BE2C (cell line): Measurements from ENCODE around the gene GABARAP.

Experiments used
- DNase-seq: peaks from one replicate; pipeline ENCODE4 v3.0.0-alpha.2; 2020
- H3K27me3 ChIP-seq: fragments of 250-450 bp; sonication (Bioruptor Pico); 2 replicates; pipeline ENCODE4 v1.5.1; 2020; ENCODE audit warnings: mild to moderate bottlenecking
- H3K36me3 ChIP-seq: fragments of 250-450 bp; sonication (Bioruptor Pico); 2 replicates; pipeline ENCODE4 v1.5.1; 2020; ENCODE audit warnings: mild to moderate bottlenecking
- H3K4me1 ChIP-seq: fragments of 250-450 bp; sonication (Bioruptor Pico); 2 replicates; pipeline ENCODE4 v1.5.1; 2020
- H3K4me3 ChIP-seq: 2 replicates; pipeline ENCODE4 v1.5.1; 2011; ENCODE audit warnings: low read depth, low read length
- H3K9me3 ChIP-seq: fragments of 250-450 bp; sonication (Bioruptor Pico); 2 replicates; pipeline ENCODE4 v1.5.1; 2020
- CTCF ChIP-seq: IDR thresholded peaks from 2 replicates; pipeline ENCODE4 v1.5.1; 2012; ENCODE audit warnings: mild to moderate bottlenecking, low read depth, low read length

GABARAP gene

GRCh38 chr17:7222093-7222971 is 19.9 kb downstream of the GABARAP start:
- TF ChIP-seq CTCF, result no peak
- Histone ChIP-seq H3K27me3 (no peaks in the 10 kb centered on the region), H3K4me3 (no peak overlapping the region), H3K9me3 (no peaks in the 10 kb centered on the region), H3K36me3 (peaks cover 14% of the 10 kb centered on the region), H3K4me1 (no peaks in the 10 kb centered on the region)
- DNase-seq, result no peak

- no peak for TF ChIP-seq CTCF
- DNase-seq, result no peak
- Histone ChIP-seq H3K27me3 (no peaks in the 10 kb centered on the region), H3K36me3 (peaks cover 14% of the 10 kb centered on the region), H3K9me3 (no peaks in the 10 kb centered on the region), H3K4me1 (peaks cover under 1% of the 10 kb centered on the region; the same call in 1 of the 2 replicates), H3K4me3 (no peak overlapping the region)
Observed at GRCh38 chr17:7221278-7222092, 20.8 kb downstream of the GABARAP start.

- peak; percentile 67 for DNase-seq
- H3K9me3 ChIP-seq, result no peaks in the 10 kb centered on the region
- H3K4me1 ChIP-seq, result peaks cover 5% of the 10 kb centered on the region; the same call in 1 of the 2 replicates
- H3K27me3 ChIP-seq, result no peaks in the 10 kb centered on the region
- TF ChIP-seq CTCF, result peak; percentile 57
- H3K4me3 ChIP-seq, result peak overlapping the region; percentile 72
- H3K36me3 ChIP-seq, result peaks cover 14% of the 10 kb centered on the region
Observed at GRCh38 chr17:7220593-7221277, 21.5 kb downstream of the GABARAP start.

- no peak for TF ChIP-seq CTCF
- peaks cover 8% of the 10 kb centered on the region; the same call in 1 of the 2 replicates for H3K4me1 ChIP-seq
- no peaks in the 10 kb centered on the region for H3K27me3 ChIP-seq
- peaks cover 14% of the 10 kb centered on the region for H3K36me3 ChIP-seq
- DNase-seq, result peak; percentile 81
- H3K4me3 ChIP-seq, result peak within 1 kb of the TSS; percentile 72
- no peaks in the 10 kb centered on the region for H3K9me3 ChIP-seq
Observed at GRCh38 chr17:7219812-7220592, 22.2 kb downstream of the GABARAP start, which contains the start of the genes ACADVL and DLG4. Gene ACADVL, plus strand, starts transcription at chr17:7219938. Its CDS starts 47 bp downstream, at chr17:7219985. Gene DLG4, minus strand, starts transcription at chr17:7219836.

GRCh38 chr17:7219229-7219811 is 22.9 kb downstream of the GABARAP start:
- no peak for TF ChIP-seq CTCF
- DNase-seq, result no peak
- peaks cover 14% of the 10 kb centered on the region for H3K36me3 ChIP-seq
- peaks cover 8% of the 10 kb centered on the region; the same call in 1 of the 2 replicates for H3K4me1 ChIP-seq
- H3K4me3 ChIP-seq, result peak overlapping the region; percentile 72
- no peaks in the 10 kb centered on the region for H3K27me3 ChIP-seq
- H3K9me3 ChIP-seq, result no peaks in the 10 kb centered on the region
